K562 (cell line): ENCODE measurements around the gene ZBTB38. TPM values are rescaled to one million over a fixed set of nuclear protein-coding genes. Genes with fewer than 3 reads are reported as not detected.

Experiments
- ATAC-seq: fragments of 200-7000 bp; cut with Tn5 transposase; 3 replicates; pipeline ENCODE4 v1.9.1; 2020; ENCODE audit warnings: moderate library complexity
- BruUV-seq: library from RNA; stranded (reverse); fragments of 400-500 nt; replicated peaks from 2 replicates; lab custom pipeline; 2021; lab: Mats Ljungman, UMichigan
- CTCF ChIA-PET: fragments of 300-600 bp; formaldehyde crosslinking; extraction: SDS; loops from one replicate; lab custom pipeline; 2021; ENCODE audit warnings: low intra/inter-chr PET ratio; lab: Yijun Ruan, JAX
- POLR2A ChIA-PET: fragments of 300-600, 350-650 bp; sonication (Branson Sonifier 250); formaldehyde crosslinking; extraction: SDS; loops from one replicate; lab custom pipeline; 2021; ENCODE audit warnings: antibody characterized with exemption, inconsistent platforms; lab: Yijun Ruan, JAX
- DNase-seq, 4 experiments: peaks; one replicate each; pipeline versions ENCODE4 v3.0.0 to v3.0.0-alpha.2; 2011 to 2018; ENCODE audit warnings: low spot score in 3 of 4, mixed read lengths in 3 of 4; ENCODE audit errors: extremely low read depth in 1 of 4
- FAIRE-seq: peaks from 2 replicates; lab custom pipeline; 2011; peaks lifted over from hg19 to GRCh38; lab: Jason Lieb, UNC
- H2AFZ ChIP-seq: 2 replicates; pipeline ENCODE4 v1.6.0; 2011; ENCODE audit warnings: low read depth, low read length, control low read depth, inconsistent platforms
- H3K27ac ChIP-seq: fragments of 200-600 bp; 3 replicates; pipeline ENCODE4 v1.8.0; 2011; ENCODE audit warnings: low read depth, mild to moderate bottlenecking, control low read depth, inconsistent platforms, low read length, moderate library complexity, mixed read lengths; ENCODE audit errors: extremely low read depth
- H3K27me3 ChIP-seq, 2 experiments: fragments of 300-600 bp in 1 of 2; 2 replicates in 1 of 2; 3 replicates in 1 of 2; pipeline versions ENCODE4 v1.6.0 to v1.8.0; 2011; ENCODE audit warnings: inconsistent platforms in 2 of 2, low read length in 2 of 2, mild to moderate bottlenecking in 1 of 2, mixed read lengths in 1 of 2, moderate library complexity in 1 of 2; ENCODE audit not compliant: control insufficient read depth in 2 of 2, insufficient read depth in 2 of 2
- H3K36me3 ChIP-seq: fragments of 300-600 bp; 3 replicates; pipeline ENCODE4 v1.8.0; 2011; ENCODE audit warnings: mild to moderate bottlenecking, low read length, inconsistent platforms; ENCODE audit not compliant: control insufficient read depth, insufficient read depth
- H3K4me1 ChIP-seq, 2 experiments: fragments of 200-600 bp in 1 of 2; replicated peaks in 1 of 2; 2 replicates in 1 of 2; 3 replicates in 1 of 2; pipeline versions ENCODE4 v1.5.1 to v1.8.0; 2011; ENCODE audit warnings: inconsistent platforms in 2 of 2, low read length in 2 of 2, mild to moderate bottlenecking in 1 of 2, mixed read lengths in 1 of 2, moderate library complexity in 1 of 2; ENCODE audit not compliant: control insufficient read depth in 2 of 2, insufficient read depth in 2 of 2
- H3K4me2 ChIP-seq: 2 replicates; pipeline ENCODE4 v1.6.1; 2011; ENCODE audit warnings: low read length, control low read depth, inconsistent platforms, mixed read lengths; ENCODE audit not compliant: insufficient read depth
- H3K4me3 ChIP-seq: fragments of 200-600 bp; sonication (generic), shearing (Covaris generic); 2 replicates; pipeline ENCODE4 v1.5.1; 2016; ENCODE audit warnings: control low read depth, inconsistent platforms
- H3K79me2 ChIP-seq: fragments of 200-600 bp; 3 replicates; pipeline ENCODE4 v1.8.0; 2011; ENCODE audit warnings: low read length, inconsistent platforms; ENCODE audit not compliant: control insufficient read depth, insufficient read depth
- H3K9ac ChIP-seq, 2 experiments: 2 replicates each; pipeline versions ENCODE4 v1.6.0 to v1.6.1; 2011; ENCODE audit warnings: low read depth in 2 of 2, low read length in 2 of 2, control low read depth in 1 of 2, inconsistent platforms in 1 of 2, mild to moderate bottlenecking in 1 of 2, mixed read lengths in 1 of 2; ENCODE audit not compliant: insufficient read depth in 1 of 2
- H3K9me1 ChIP-seq: one replicate; pipeline ENCODE4 v1.6.0; 2011; ENCODE audit warnings: inconsistent platforms, mild to moderate bottlenecking, low read length, moderate library complexity; ENCODE audit not compliant: control insufficient read depth, insufficient read depth
- H3K9me3 ChIP-seq: replicated peaks from 2 replicates; pipeline ENCODE4 v1.5.1; 2011; ENCODE audit warnings: low read depth, low read length, inconsistent platforms; ENCODE audit not compliant: control insufficient read depth, insufficient read depth
- H4K20me1 ChIP-seq: replicated peaks from 2 replicates; pipeline ENCODE4 v1.6.1; 2011; ENCODE audit warnings: low read length, inconsistent platforms, mixed read lengths; ENCODE audit not compliant: control insufficient read depth, insufficient read depth
- ASH1L ChIP-seq: fragments of 450-650 bp; IDR thresholded peaks from 2 replicates; pipeline ENCODE4 v1.6.1; 2018; ENCODE audit warnings: borderline replicate concordance, mild to moderate bottlenecking, low read depth; ENCODE audit not compliant: partially characterized antibody
- CC2D1A ChIP-seq: fragments of 450-650 bp; IDR thresholded peaks from 2 replicates; pipeline ENCODE4 v1.6.1; 2017; ENCODE audit warnings: mild to moderate bottlenecking
- CREB1 ChIP-seq, 2 experiments: sonication (generic) in 1 of 2; formaldehyde crosslinking in 1 of 2; IDR thresholded peaks; 2 replicates each; pipeline versions ENCODE4 v1.6.1 to v1.8.0; 2012 to 2022; ENCODE audit warnings: inconsistent platforms in 1 of 2, mild to moderate bottlenecking in 1 of 2, missing genetic modification reagents in 1 of 2, moderate library complexity in 1 of 2
- FOSL1 ChIP-seq: fragments of 200-800 bp; sonication (Bioruptor generic); conservative IDR thresholded peaks from 2 replicates; pipeline ENCODE4 v1.6.1; 2016; ENCODE audit warnings: missing genetic modification characterization, missing compliant biosample characterization
- HNRNPUL1 ChIP-seq: fragments of 200-400 bp; formaldehyde crosslinking; IDR thresholded peaks from 2 replicates; pipeline ENCODE4 v1.6.1; 2017; ENCODE audit warnings: low read length
- NBN ChIP-seq: fragments of 450-650 bp; IDR thresholded peaks from 2 replicates; pipeline ENCODE4 v1.6.1; 2016; ENCODE audit warnings: low read depth, mild to moderate bottlenecking
- NFXL1 ChIP-seq: fragments of 450-650 bp; formaldehyde crosslinking; IDR thresholded peaks from 2 replicates; pipeline ENCODE4 v1.4.0; 2021; ENCODE audit warnings: mild to moderate bottlenecking
- POLR2B ChIP-seq: fragments of 450-650 bp; IDR thresholded peaks from 2 replicates; pipeline ENCODE4 v1.6.1; 2018; ENCODE audit warnings: low read depth; ENCODE audit not compliant: partially characterized antibody
- POU5F1 ChIP-seq: fragments of 150-350 bp; IDR thresholded peaks from 2 replicates; pipeline ENCODE4 v1.6.1; 2014; ENCODE audit warnings: borderline replicate concordance, low read length, low read depth, mild to moderate bottlenecking; ENCODE audit not compliant: partially characterized antibody
- STAG1 ChIP-seq: sonication (generic); formaldehyde crosslinking; IDR thresholded peaks from 2 replicates; pipeline ENCODE4 v1.5.0; 2020; ENCODE audit warnings: missing genetic modification reagents, borderline replicate concordance
- TAL1 ChIP-seq: fragments of 450-650 bp; IDR thresholded peaks from 2 replicates; pipeline ENCODE4 v1.6.1; 2016; ENCODE audit warnings: mild to moderate bottlenecking
- TOE1 ChIP-seq, 2 experiments: fragments of 450-650 bp in 1 of 2; sonication (generic) in 1 of 2; formaldehyde crosslinking in 1 of 2; IDR thresholded peaks; 2 replicates each; pipeline versions ENCODE4 v1.7.1 to v1.8.0; 2016 to 2022; ENCODE audit warnings: borderline replicate concordance in 2 of 2, mild to moderate bottlenecking in 2 of 2, antibody characterized with exemption in 1 of 2, inconsistent platforms in 1 of 2, low read depth in 1 of 2, missing genetic modification reagents in 1 of 2, moderate library complexity in 1 of 2
- ZNF668 ChIP-seq: fragments of 250-450 bp; sonication (Bioruptor Pico); IDR thresholded peaks from 2 replicates; pipeline ENCODE4 v1.8.0; 2022; ENCODE audit warnings: mild to moderate bottlenecking, inconsistent platforms
- WGBS: fragments of 100-300 bp; shearing (Covaris generic); methylation state at CpG from one replicate; pipeline ENCODE4 v1.1.6; 2016; ENCODE audit warnings: low coverage, mixed read lengths; ENCODE audit not compliant: insufficient coverage; ENCODE audit errors: missing lambda C conversion rate; 5-methylcytosine and 5-hydroxymethylcytosine counted together
- in situ Hi-C: fragments of 300-500 bp; cut with MboI; formaldehyde crosslinking; loops from 4 replicates; pipeline ENCODE4 v1.15.0; 2018; ENCODE audit warnings: inconsistent platforms, mixed read lengths
- intact Hi-C: fragments of 100-400 bp; cut with micrococcal nuclease; formaldehyde crosslinking; loops from 2 replicates; pipeline ENCODE4 v1.14.2; 2022
- polyA plus RNA-seq, 8 experiments: library from polyadenylated mRNA; depleted of rRNA in 4 of 8; stranded (reverse) in 5 of 8; unstranded in 3 of 8; fragments of >200 nt; fragmentation: Nextera tagmentation in 2 of 8; fragmentation: Illumina TruSeq in 1 of 8; extraction: Ambion mirVana in 2 of 8; extraction: Trizol in 1 of 8; gene quantifications; 2 replicates each; pipeline versions ENCODE4 v1.2.1 to v1.2.3, GENCODE V29; 2011 to 2014; ENCODE audit warnings: inconsistent platforms in 1 of 8, missing spikeins in 1 of 8
- total RNA-seq, 7 experiments: library from RNA; depleted of rRNA in 6 of 7; stranded (reverse); fragments of >200 nt in 6 of 7; fragmentation: Illumina TruSeq in 2 of 7; extraction: Trizol in 2 of 7; gene quantifications; 2 replicates each; pipeline versions ENCODE4 v1.2.1 to v1.2.3, GENCODE V29; 2011 to 2021; ENCODE audit warnings: low replicate concordance in 1 of 7
- TF ChIP-seq, protein P1 (sequence below): sonication (generic); formaldehyde crosslinking; IDR thresholded peaks from 2 replicates; pipeline ENCODE4 v1.8.0; 2022; ENCODE audit warnings: mild to moderate bottlenecking, missing genetic modification reagents
- TF ChIP-seq, protein P2 (sequence below): IDR thresholded peaks from 2 replicates; pipeline ENCODE4 v1.6.1; 2012; ENCODE audit warnings: low read depth, low read length, improper control_type of control experiment, borderline replicate concordance
- TF ChIP-seq, protein P3 (sequence below): fragments of 450-650 bp; formaldehyde crosslinking; IDR thresholded peaks from 2 replicates; pipeline ENCODE4 v1.4.0; 2022; ENCODE audit warnings: mild to moderate bottlenecking, moderate library complexity

ZBTB38 gene
- total and polyA plus RNA-seq, 9 of the 15 experiments (the other 6 are each of a cell fraction or from before 2014, with no cell fraction given): 12.1 to 39.4 (median 22.9) TPM

DNA sequence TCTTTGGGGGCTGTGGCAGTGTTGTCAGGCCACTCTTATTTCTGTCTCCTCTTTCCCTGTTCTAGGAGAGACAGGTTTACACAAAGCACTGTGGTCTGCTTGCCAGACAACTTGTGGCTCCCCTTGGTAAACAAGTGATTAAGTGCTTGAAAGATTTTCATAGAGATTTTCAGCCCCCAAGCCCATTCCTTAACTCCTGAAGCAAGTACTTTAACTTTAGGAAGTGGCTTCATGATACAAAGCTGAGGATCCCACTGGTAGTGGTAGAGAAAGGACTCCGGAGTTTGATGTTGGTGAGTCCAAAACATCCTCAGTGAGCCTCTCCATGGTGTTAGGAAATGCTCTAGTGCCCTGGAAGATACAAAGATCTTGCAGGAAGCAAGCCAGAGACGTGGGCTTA lies 12.0 kb downstream of the ZBTB38 start:
- BruUV-seq: no TSS peak
- no peak overlapping the region for H3K4me2 ChIP-seq
- POLR2A ChIA-PET: interaction anchor here (0.7 kb wide), 1 partner anchor 674 kb away, joined by 3 read pairs; no protein-coding TSS in a partner anchor
- TF ChIP-seq POLR2B (no peak), NFXL1 (CRISPR knock-in tag) (no peak), CC2D1A (no peak), TOE1 (IDR thresholded peaks at IDR 0.05; ENCODE audit: borderline replicate concordance) (no peak), TOE1 (CRISPR knock-in tag; IDR thresholded peaks at IDR 0.05; ENCODE audit: borderline replicate concordance, low read depth) (no peak), NBN (no peak), POU5F1 (no peak), TAL1 (no peak), CREB1 (IDR thresholded peaks at IDR 0.05) (no peak), CREB1 (CRISPR knock-in tag; IDR thresholded peaks at IDR 0.05) (no peak), FOSL1 (no peak), ASH1L (no peak), HNRNPUL1 (no peak), STAG1 (no peak), ZNF668 (CRISPR knock-in tag) (no peak)
- TF ChIP-seq, protein P1, sequence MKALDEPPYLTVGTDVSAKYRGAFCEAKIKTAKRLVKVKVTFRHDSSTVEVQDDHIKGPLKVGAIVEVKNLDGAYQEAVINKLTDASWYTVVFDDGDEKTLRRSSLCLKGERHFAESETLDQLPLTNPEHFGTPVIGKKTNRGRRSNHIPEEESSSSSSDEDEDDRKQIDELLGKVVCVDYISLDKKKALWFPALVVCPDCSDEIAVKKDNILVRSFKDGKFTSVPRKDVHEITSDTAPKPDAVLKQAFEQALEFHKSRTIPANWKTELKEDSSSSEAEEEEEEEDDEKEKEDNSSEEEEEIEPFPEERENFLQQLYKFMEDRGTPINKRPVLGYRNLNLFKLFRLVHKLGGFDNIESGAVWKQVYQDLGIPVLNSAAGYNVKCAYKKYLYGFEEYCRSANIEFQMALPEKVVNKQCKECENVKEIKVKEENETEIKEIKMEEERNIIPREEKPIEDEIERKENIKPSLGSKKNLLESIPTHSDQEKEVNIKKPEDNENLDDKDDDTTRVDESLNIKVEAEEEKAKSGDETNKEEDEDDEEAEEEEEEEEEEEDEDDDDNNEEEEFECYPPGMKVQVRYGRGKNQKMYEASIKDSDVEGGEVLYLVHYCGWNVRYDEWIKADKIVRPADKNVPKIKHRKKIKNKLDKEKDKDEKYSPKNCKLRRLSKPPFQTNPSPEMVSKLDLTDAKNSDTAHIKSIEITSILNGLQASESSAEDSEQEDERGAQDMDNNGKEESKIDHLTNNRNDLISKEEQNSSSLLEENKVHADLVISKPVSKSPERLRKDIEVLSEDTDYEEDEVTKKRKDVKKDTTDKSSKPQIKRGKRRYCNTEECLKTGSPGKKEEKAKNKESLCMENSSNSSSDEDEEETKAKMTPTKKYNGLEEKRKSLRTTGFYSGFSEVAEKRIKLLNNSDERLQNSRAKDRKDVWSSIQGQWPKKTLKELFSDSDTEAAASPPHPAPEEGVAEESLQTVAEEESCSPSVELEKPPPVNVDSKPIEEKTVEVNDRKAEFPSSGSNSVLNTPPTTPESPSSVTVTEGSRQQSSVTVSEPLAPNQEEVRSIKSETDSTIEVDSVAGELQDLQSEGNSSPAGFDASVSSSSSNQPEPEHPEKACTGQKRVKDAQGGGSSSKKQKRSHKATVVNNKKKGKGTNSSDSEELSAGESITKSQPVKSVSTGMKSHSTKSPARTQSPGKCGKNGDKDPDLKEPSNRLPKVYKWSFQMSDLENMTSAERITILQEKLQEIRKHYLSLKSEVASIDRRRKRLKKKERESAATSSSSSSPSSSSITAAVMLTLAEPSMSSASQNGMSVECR (CRISPR knock-in tag): no peak
- TF ChIP-seq, protein P2, sequence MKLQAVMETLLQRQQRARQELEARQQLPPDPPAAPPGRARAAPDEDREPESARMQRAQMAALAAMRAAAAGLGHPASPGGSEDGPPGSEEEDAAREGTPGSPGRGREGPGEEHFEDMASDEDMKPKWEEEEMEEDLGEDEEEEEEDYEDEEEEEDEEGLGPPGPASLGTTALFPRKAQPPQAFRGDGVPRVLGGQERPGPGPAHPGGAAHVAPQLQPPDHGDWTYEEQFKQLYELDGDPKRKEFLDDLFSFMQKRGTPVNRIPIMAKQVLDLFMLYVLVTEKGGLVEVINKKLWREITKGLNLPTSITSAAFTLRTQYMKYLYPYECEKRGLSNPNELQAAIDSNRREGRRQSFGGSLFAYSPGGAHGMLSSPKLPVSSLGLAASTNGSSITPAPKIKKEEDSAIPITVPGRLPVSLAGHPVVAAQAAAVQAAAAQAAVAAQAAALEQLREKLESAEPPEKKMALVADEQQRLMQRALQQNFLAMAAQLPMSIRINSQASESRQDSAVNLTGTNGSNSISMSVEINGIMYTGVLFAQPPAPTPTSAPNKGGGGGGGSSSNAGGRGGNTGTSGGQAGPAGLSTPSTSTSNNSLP: no peak
- TF ChIP-seq, protein P3, sequence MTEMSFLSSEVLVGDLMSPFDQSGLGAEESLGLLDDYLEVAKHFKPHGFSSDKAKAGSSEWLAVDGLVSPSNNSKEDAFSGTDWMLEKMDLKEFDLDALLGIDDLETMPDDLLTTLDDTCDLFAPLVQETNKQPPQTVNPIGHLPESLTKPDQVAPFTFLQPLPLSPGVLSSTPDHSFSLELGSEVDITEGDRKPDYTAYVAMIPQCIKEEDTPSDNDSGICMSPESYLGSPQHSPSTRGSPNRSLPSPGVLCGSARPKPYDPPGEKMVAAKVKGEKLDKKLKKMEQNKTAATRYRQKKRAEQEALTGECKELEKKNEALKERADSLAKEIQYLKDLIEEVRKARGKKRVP: no peak
- TF ChIP-seq, all 486 proteins: peak for 0
- H3K27ac ChIP-seq: no peak overlapping the region
- in situ Hi-C loops: no loop called here
- no peaks in the 10 kb centered on the region for H3K27me3 ChIP-seq
- DNase-seq (no peak), ATAC-seq (no peak), FAIRE-seq (no peak)
- no peaks in the 10 kb centered on the region for H3K9me3 ChIP-seq
- H4K20me1 ChIP-seq: no peaks in the 10 kb centered on the region; the same call in 1 of the 2 replicates
- no peaks in the 10 kb centered on the region for H3K79me2 ChIP-seq
- intact Hi-C loops: no loop called here
- CTCF ChIA-PET: no interaction called here
- H3K9ac ChIP-seq: no peak overlapping the region
- 60% methylated on average over 2 of the region's 2 CpGs for WGBS
- no peaks in the 10 kb centered on the region for H3K4me1 ChIP-seq
- H2AFZ ChIP-seq: no peak overlapping the region
- peaks cover 63% of the 10 kb centered on the region for H3K36me3 ChIP-seq
- no peak overlapping the region for H3K4me3 ChIP-seq
- H3K9me1 ChIP-seq: peaks cover 3% of the 10 kb centered on the region
